ENCODE results near the gene CALML6. TPM values are rescaled to one million over a fixed set of nuclear protein-coding genes. Genes with fewer than 3 reads are reported as not detected.
"Not testable (repeated sequence)": the region's sequence is repeated elsewhere in the genome, so short reads cannot be mapped to it uniquely, and the experiment has no call there.

The CALML6 gene
- total and polyA plus RNA-seq, 9 donors = 0.04 to 0.43 (median 0.13) TPM; not detected in 2

GRCh38 chr1:1883092-1883873 lies 31.8 kb upstream of the CALML6 start:
- WGBS, 3 donors = 40 to 49% (median 43%) methylated on average over 4 of the region's 4 CpGs
- Histone ChIP-seq H3K27me3 (no peaks in the 10 kb centered on the region), H3K27ac (no peak overlapping the region), H3K9me3 (no peaks in the 10 kb centered on the region), H3K4me3 (no peak overlapping the region), H3K36me3 (no peaks in the 10 kb centered on the region), H3K4me1 (ENCODE audit: insufficient read depth) (peaks cover 23% of the 10 kb centered on the region)
- TF ChIP-seq POLR2A (IDR thresholded peaks at IDR 0.05) (no peak), CTCF (IDR thresholded peaks at IDR 0.05) (no peak), EP300 (IDR thresholded peaks at IDR 0.05) (no peak)
- DNase-seq = no peak
- intact Hi-C loops (cut with DNase I) = no loop called here

- intact Hi-C loops (cut with DNase I); H3K27ac ChIP-seq; DNase-seq; H3K27me3 ChIP-seq; H3K36me3 ChIP-seq; H3K9me3 ChIP-seq; H3K4me3 ChIP-seq: not testable (repeated sequence)
- H3K4me1 ChIP-seq (ENCODE audit: insufficient read depth) = peaks cover 29% of the 10 kb centered on the region
- 67 to 71% (median 69%) methylated on average over 11 of the region's 11 CpGs for WGBS, 3 donors
Observed at GRCh38 chr1:1883890-1884289, 31.2 kb upstream of the CALML6 start.

GRCh38 chr1:1889090-1889750 lies 25.8 kb upstream of the CALML6 start:
- no peaks in the 10 kb centered on the region for H3K9me3 ChIP-seq

GRCh38 chr1:1889847-1890505 lies 25.1 kb upstream of the CALML6 start:
- no peaks in the 10 kb centered on the region for H3K36me3 ChIP-seq
- intact Hi-C loops (cut with DNase I) = loop anchor here (2.0 to 10.0 kb wide), 4 partner anchors 105 to 315 kb away; partner anchors contain the start of genes NADK (in 1 of the 4) and SSU72 (in 1 of the 4)
- peaks cover 23% of the 10 kb centered on the region for H3K4me1 ChIP-seq (ENCODE audit: insufficient read depth)
- peak in 3 of 5 donors; percentile 48 to 70 (median 54) for DNase-seq
- 0 to 1% (median 1%) methylated on average over 80 to 88 of the region's 88 CpGs for WGBS, 3 donors
- TF ChIP-seq CTCF (IDR thresholded peaks at IDR 0.05) (no peak), POLR2A (IDR thresholded peaks at IDR 0.05) (no peak), EP300 (IDR thresholded peaks at IDR 0.05) (no peak)
- H3K9me3 ChIP-seq = no peaks in the 10 kb centered on the region
- no peaks in the 10 kb centered on the region for H3K27me3 ChIP-seq
- H3K4me3 ChIP-seq = peak overlapping the region; percentile 82
- H3K27ac ChIP-seq = peak overlapping the region; percentile 92 to 95

More at GRCh38 chr1:1889090-1889750, 25.8 kb upstream of the CALML6 start:
- no peak for DNase-seq
- Histone ChIP-seq H3K4me3 (peak overlapping the region; percentile 82), H3K4me1 (ENCODE audit: insufficient read depth) (peaks cover 19% of the 10 kb centered on the region), H3K27ac (no peak overlapping the region), H3K27me3 (no peaks in the 10 kb centered on the region), H3K36me3 (no peaks in the 10 kb centered on the region)
- TF ChIP-seq POLR2A (IDR thresholded peaks at IDR 0.05) (no peak), EP300 (IDR thresholded peaks at IDR 0.05) (no peak), CTCF (IDR thresholded peaks at IDR 0.05) (no peak)
- 7 to 8% (median 7%) methylated on average over 9 of the region's 9 CpGs for WGBS, 3 donors
- intact Hi-C loops (cut with DNase I) = no loop called here
